ENCODE measurements around the gene STPG1.
A peak's percentile ranks its signal among the peaks of the same experiment; 100 is the strongest.

Gene STPG1

GRCh38 chr1:24337455-24337854, 76.1 kb downstream of the STPG1 start:
- no peak for DNase-seq

DNA sequence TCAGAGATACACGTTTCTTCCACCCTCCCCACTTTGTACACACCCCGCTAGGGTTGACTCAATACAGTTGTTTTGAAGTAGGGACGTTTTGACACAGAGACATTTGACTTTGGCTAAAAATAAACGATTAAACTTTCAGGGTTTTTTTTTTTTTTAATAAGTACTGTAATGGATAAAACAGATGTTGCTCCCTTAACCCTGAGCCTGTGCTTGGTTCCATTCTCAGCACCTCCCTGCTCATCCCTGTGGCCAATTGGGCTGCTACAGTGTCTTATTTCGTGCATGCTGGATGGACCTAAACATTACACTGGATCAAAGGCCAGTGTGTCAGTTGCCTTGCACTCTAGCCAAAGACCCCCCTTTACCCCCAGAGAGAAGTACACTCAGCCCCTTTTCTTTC, 77.5 kb downstream of the STPG1 start:
- no peak for DNase-seq

- DNase-seq, result no peak
Measured at GRCh38 chr1:24331961-24332673, 81.5 kb downstream of the STPG1 start.

DNA sequence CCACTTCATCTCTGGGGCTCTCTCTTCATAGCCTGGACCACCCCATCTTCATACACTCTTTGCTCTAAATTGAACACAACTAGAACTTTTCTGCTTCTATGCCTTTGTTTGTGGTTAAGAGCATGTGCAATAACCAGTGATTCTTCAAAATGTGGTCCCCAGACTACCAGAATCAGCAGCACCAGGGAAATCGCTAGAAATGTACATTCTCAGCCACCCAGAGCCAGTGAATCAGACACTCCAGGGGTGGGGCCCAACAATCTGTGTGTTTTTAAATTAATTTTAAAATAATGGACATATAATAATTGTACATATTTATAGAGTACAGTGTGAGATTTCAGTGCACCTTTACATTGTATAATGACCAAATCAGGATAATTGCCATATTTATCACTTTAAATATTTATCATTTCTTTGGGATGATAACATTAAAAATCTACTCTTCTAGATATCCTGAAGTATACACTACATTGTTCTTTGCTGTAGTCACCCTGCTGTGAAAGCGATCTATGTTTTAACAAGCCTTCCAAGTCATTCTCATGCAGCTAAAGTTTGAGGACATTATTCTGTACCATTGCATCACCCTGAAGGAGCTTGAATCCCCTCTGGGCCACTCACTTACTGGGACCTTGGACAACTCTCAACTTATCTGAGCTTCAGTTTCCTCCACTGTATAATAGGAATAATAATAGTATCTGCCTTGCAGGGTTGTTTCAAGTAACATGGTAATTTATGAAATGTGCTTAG, 83.6 kb downstream of the STPG1 start:
- no peak for DNase-seq

- DNase-seq, result no peak
Measured at GRCh38 chr1:24329331-24329730, 84.3 kb downstream of the STPG1 start.

DNA sequence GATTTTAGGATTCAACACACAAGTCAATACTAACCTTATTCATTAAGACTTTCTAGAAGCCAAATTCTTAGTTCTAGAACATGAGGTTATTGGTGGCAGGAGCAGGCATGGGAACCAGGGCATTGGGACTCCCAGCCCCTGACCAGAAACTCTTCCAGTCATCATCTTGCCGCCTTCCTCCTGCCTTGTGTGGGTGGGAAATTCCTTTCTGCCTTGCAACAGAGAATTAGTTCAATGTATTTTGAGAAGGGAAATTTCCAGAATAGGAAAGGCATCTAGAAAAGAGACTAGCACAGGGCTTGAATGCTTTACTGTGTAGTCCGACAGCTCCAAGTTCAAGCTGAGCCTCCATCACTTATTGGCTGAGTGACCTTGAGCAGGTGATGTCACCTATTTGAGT, 85.7 kb downstream of the STPG1 start:
- DNase-seq, result no peak

GRCh38 chr1:24327486-24327885, 86.1 kb downstream of the STPG1 start:
- no peak for DNase-seq

DNA sequence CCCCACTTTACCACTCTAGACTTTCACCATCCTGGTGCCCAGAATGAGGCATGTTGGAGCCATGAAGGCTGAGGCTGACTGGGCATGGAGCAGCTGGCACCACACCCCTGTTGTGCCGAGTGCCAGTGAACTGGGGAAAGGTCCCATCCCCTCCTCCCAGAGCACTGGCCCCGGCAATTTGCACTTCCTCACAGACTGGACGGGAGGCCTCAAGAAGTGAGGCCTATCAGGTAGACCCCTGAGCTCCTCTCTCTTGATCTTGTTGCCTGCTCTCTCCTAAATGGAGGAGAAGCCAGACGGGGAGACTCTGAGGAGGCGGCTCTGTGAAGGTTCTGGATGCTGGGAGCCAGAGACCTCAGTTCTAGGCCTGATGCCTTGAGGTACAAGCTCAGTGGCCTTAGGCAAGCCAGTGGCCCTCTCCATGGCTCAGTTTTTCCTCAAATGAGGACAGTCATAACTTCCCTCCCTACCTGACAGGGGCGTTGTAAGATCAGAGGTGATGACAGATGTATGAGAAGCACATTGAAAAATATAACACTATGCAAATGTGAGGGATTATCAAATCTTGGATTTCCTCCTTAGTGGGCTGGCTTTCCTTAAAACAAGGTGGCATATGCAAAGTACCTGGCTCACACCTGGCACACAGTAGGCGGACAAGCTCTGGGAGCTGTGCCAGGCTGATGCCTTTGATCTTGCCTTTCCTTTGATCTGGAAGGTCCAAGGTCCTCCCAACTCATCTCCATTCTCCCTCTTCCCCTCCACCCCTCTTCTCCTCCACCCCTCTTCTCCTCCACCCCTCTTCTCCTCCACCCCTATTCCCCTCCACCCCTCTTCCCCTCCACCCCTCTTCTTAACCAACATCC, 87.8 kb downstream of the STPG1 start:
- no peak for DNase-seq

GRCh38 chr1:24324903-24325302, 88.7 kb downstream of the STPG1 start:
- DNase-seq, result no peak

- DNase-seq, result no peak
Measured at GRCh38 chr1:24323281-24323680, 90.3 kb downstream of the STPG1 start.

- no peak for DNase-seq
Measured at GRCh38 chr1:24322470-24323177, 91.0 kb downstream of the STPG1 start.

DNA sequence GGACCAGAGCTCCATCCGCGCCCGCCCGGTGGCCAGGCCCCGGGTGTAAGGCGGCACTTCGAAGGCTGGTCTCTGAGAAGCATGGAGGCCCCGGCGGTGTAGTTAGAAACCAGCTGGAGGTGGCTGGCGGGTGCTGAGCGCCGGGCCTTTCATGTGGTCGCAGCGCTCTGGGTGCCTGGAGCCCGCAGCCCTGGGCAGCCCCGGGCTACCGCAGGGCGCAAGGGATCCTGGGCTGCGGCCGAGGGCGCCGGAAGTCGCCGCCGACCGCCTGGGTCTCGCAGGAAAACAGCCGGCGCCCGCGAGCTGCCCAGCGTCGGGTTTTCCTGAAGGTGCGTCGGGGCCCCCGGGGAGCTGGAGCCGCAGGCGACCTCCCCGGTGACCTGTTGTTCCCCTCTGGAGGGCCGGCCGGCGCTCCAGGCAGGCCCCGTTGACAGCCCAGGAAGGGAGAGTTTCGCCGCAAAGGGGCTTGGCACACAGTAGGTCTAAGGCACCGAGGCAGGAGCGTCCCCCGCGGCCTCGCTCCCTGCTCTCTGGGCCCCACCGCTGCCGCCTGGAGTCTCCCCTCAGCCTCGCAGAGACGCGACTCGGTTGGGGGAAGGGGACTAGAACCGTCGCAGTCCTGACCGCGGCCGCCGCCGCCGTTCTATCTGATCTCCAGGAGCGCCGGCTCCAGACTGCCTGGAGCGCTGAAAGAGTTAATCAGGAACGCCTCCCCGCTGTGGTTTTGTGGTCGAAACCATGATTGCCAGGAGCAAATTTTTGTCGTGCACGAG, 91.7 kb downstream of the STPG1 start:
- peak; percentile 45 to 46 for DNase-seq

DNA sequence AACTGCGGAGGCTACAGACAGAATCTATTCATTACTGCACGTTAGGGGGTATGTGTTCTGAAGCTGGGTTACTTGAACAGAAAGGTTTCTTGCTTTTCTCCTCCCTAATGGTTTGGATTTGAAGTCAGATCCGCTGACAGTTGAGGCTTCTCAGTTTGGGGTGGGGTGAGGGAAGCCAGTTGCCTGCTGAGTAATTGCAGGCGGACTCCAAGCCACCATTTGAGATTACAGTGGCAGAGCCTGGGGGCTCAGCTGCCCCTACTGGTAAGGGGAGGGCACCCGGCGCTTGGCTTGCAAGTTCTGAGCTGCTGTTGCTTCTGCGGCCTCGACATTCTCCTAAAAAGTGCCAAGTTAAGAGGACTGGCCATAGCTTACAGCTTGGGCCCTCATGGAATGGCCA, 92.5 kb downstream of the STPG1 start:
- DNase-seq, result no peak

- DNase-seq, result no peak
Measured at GRCh38 chr1:24319962-24320361, 93.6 kb downstream of the STPG1 start.

GRCh38 chr1:24319312-24319863, 94.2 kb downstream of the STPG1 start, which contains the start of gene GRHL3:
Gene GRHL3, plus strand, starts transcription at chr1:24319357. Its CDS starts 195 bp downstream, at chr1:24319552.
- no peak for DNase-seq

DNA sequence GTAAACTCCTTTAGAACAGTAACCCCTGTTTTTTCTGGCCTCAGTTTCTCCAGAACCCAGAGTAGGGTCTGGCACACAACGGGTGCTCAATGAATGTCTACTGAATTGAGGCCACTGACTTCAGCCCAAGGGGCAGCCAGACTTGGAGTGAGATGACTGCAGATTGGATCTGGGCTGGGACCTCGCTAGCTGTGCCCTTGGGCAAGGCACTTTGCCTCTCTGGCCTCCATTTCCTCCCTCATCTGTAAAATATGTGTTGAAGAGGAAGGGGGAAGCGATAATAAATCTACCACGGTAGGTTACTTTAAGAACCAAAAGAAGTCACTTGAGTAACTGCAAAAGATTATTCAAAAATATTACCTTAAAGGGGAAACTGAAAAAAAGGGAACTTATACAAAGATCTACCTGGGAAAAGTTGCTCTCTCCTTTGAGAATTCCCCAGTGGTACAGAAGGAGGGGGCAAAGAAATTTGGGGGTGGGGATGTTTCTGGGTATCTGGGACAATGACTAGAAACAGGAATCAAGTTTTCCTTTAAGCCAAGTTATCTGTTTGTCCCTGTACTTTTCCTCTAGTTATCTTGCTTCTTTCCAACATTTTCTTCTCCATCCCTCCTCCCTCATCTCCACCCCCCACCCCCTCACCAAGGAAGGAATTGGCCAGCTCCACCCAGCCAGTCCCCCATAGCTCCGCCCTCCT, 94.8 kb downstream of the STPG1 start:
- no peak for DNase-seq

DNA sequence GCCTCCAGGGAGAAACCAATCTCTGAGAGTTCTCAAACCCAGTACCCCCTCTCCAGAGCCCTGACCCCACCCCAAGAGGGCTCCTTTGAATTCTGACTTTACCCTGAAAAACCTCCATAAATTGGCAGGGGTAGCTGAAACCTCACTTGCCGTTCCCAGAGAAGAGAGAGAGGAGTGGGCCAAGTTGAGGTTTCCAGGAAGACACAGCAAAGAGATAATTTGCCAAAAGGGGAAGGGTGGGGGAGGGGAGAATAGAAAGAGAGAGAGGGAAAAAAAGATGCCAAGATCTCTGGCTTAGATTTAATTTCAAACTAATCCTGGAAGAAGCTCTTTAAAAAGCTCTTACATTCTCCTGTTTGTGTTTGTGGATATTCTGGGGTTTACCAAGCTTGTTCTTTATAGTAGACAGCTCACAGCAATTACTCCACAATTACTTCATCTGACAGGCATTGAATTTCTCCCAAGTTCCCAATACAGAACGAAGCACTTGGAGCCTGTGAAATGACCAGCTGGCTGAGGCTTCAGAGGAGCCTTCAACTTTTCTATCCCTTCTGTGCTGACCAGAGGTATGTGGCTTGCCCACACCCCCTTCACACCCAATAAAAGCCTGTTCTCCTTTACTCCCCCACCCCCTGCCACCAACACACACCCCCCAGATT, 95.5 kb downstream of the STPG1 start:
- no peak for DNase-seq

DNA sequence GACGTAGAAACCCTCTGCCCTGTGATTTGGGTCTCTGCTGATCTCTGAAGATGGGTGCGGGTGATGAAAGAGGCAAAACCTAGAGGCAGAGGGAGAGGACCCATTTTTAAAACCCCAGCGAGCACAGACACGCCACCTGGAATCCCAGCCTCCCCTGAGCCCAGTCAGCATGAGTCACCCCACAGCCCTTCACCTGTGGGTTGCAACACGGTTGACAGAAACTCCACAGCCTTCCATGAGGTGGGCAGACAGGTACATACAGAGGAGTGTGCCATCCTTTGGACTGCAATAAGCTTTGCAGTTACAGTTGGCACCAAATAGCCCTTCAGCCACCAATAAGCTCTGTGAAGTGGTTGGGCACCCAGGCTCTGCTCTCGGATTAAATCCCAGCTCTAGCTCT, 96.5 kb downstream of the STPG1 start:
- no peak for DNase-seq

GRCh38 chr1:24316645-24317044, 96.9 kb downstream of the STPG1 start:
- DNase-seq, result no peak

- DNase-seq, result no peak
Measured at GRCh38 chr1:24315391-24315790, 98.2 kb downstream of the STPG1 start.

DNA sequence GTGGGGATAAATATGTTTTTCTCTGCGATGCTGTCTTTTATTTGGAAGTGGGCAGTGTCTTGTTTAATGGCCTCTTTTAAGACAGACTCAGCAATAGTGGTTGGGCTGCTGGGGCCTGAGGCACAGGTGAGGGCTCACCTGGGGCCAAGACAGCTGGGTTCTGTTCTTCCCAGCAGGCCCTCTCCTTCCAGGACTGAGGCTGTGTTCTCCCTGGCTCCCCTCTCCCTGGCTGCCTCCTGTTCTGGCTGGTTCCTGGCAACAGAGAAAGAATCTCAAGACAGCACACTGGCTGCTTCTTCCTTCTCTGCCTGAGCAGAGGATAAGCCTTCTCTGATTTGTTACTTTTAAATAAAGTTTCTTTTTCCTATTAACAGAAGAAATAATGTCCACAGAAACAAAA, 101.8 kb downstream of the STPG1 start:
- no peak for DNase-seq
